ENCODE results near the gene CFAP61. TPM values are rescaled to one million over a fixed set of nuclear protein-coding genes. Genes with fewer than 3 reads are reported as not detected.

Gene CFAP61
- total RNA-seq, 4 donors from 2014 or later: 0.34 to 1.6 (median 1.1) TPM

- intact Hi-C loops (cut with DNase I): no loop called here
Measured at GRCh38 chr20:20405623-20406022, 353.3 kb downstream of the CFAP61 start.

GRCh38 chr20:20406306-20406705 is 354.0 kb downstream of the CFAP61 start:
- DNase-seq: no peak
- Histone ChIP-seq H3K9me3 (no peaks in the 10 kb centered on the region), H3K36me3 (no peaks in the 10 kb centered on the region), H3K27me3 (no peaks in the 10 kb centered on the region), H3K27ac (no peak overlapping the region), H3K4me3 (replicated peaks in 1 of 3) (no peak overlapping the region), H3K4me1 (no peaks in the 10 kb centered on the region)
- no peak for TF ChIP-seq POLR2A (IDR thresholded peaks at IDR 0.05)
- no peak for TF ChIP-seq CTCF (IDR thresholded peaks at IDR 0.05)
- intact Hi-C loops (cut with DNase I): no loop called here
- WGBS, 2 donors: 84 to 91% methylated on average over 2 of the region's 2 CpGs

More at GRCh38 chr20:20405623-20406022, 353.3 kb downstream of the CFAP61 start:
- no peaks in the 10 kb centered on the region for H3K36me3 ChIP-seq
- no peak overlapping the region for H3K27ac ChIP-seq
- no peaks in the 10 kb centered on the region for H3K27me3 ChIP-seq
- H3K4me1 ChIP-seq: no peaks in the 10 kb centered on the region
- DNase-seq: no peak
- H3K4me3 ChIP-seq (replicated peaks in 1 of 3): no peak overlapping the region
- H3K9me3 ChIP-seq: no peaks in the 10 kb centered on the region
- no peak for TF ChIP-seq CTCF (IDR thresholded peaks at IDR 0.05)
- TF ChIP-seq POLR2A (IDR thresholded peaks at IDR 0.05): no peak
- WGBS, 2 donors: 82 to 83% methylated on average over 10 of the region's 10 CpGs

- Histone ChIP-seq H3K9me3 (no peaks in the 10 kb centered on the region), H3K36me3 (no peaks in the 10 kb centered on the region), H3K27ac (no peak overlapping the region), H3K4me1 (no peaks in the 10 kb centered on the region), H3K4me3 (replicated peaks in 1 of 3) (no peak overlapping the region), H3K27me3 (no peaks in the 10 kb centered on the region)
- TF ChIP-seq CTCF (IDR thresholded peaks at IDR 0.05) (no peak), POLR2A (IDR thresholded peaks at IDR 0.05) (no peak)
- intact Hi-C loops (cut with DNase I): no loop called here
- WGBS, 2 donors: 77 to 78% methylated on average over 6 of the region's 6 CpGs
- no peak for DNase-seq
Measured at GRCh38 chr20:20407891-20408805, 355.8 kb downstream of the CFAP61 start.

- Histone ChIP-seq H3K9me3 (no peaks in the 10 kb centered on the region), H3K27me3 (no peaks in the 10 kb centered on the region), H3K4me1 (no peaks in the 10 kb centered on the region), H3K36me3 (no peaks in the 10 kb centered on the region), H3K4me3 (replicated peaks in 1 of 3) (no peak overlapping the region), H3K27ac (no peak overlapping the region)
- 100% methylated on average over 4 of the region's 4 CpGs for WGBS, 2 donors
- intact Hi-C loops (cut with DNase I): no loop called here
- TF ChIP-seq POLR2A (IDR thresholded peaks at IDR 0.05) (no peak), CTCF (IDR thresholded peaks at IDR 0.05) (no peak)
- no peak for DNase-seq
Measured at GRCh38 chr20:20409331-20409730, 357.0 kb downstream of the CFAP61 start.

Small RNA genes lying within 50 kb of the gene (small RNA-seq; reads per million reads assigned to genes)
- gene RN7SL690P: not detected

Other genes starting within 250 kb of the CFAP61 start
- 10 to 100 TPM; 53.3 to 65.7 (median 64.0) TPM for gene NAA20, start 35.2 kb upstream of the CFAP61 start, total RNA-seq
- 10 to 100 TPM; 23.6 to 35.2 (median 27.2) TPM for gene CRNKL1, start 66 bp upstream of the CFAP61 start, total RNA-seq

Data from thyroid gland (tissue), 4 donors.